HepG2 (cell line): ENCODE measurements around the gene GAPDH. TPM values are rescaled to one million over a fixed set of nuclear protein-coding genes. Genes with fewer than 3 reads are reported as not detected.
A peak's percentile ranks its signal among the peaks of the same experiment; 100 is the strongest.

Experiments
- ARNT ChIP-seq: fragments of 450-650 bp; IDR thresholded peaks from 2 replicates; pipeline ENCODE4 v1.6.1; 2017
- PTBP1 ChIP-seq: fragments of 200-400 bp; formaldehyde crosslinking; IDR thresholded peaks from 2 replicates; pipeline ENCODE4 v1.6.1; 2018; ENCODE audit warnings: low read length, low read depth; ENCODE audit not compliant: poor library complexity, severe bottlenecking
- SALL2 ChIP-seq: sonication (generic); formaldehyde crosslinking; IDR thresholded peaks from 2 replicates; pipeline ENCODE4 v1.8.1; 2023; ENCODE audit warnings: mild to moderate bottlenecking, missing genetic modification reagents, inconsistent platforms
- SATB2 ChIP-seq: sonication (generic); formaldehyde crosslinking; IDR thresholded peaks from 2 replicates; pipeline ENCODE4 v1.5.0; 2020; ENCODE audit warnings: missing genetic modification reagents
- SNAI1 ChIP-seq: sonication (generic); formaldehyde crosslinking; IDR thresholded peaks from 2 replicates; pipeline ENCODE4 v1.5.0; 2020; ENCODE audit warnings: mild to moderate bottlenecking, missing genetic modification reagents, borderline replicate concordance
- ZBTB7A ChIP-seq: sonication (generic); formaldehyde crosslinking; IDR thresholded peaks from 2 replicates; pipeline ENCODE4 v1.8.0; 2022; ENCODE audit warnings: mild to moderate bottlenecking, missing genetic modification reagents
- ZEB1 ChIP-seq: IDR thresholded peaks from 2 replicates; pipeline ENCODE4 v1.6.1; 2012; ENCODE audit warnings: mild to moderate bottlenecking, low read depth, inconsistent platforms; ENCODE audit not compliant: insufficient replicate concordance
- ZNF101 ChIP-seq: sonication (generic); formaldehyde crosslinking; IDR thresholded peaks from 2 replicates; pipeline ENCODE4 v1.4.0; 2020; ENCODE audit warnings: mild to moderate bottlenecking, low read depth, missing genetic modification reagents, borderline replicate concordance
- ZNF281 ChIP-seq: sonication (generic); formaldehyde crosslinking; IDR thresholded peaks from 2 replicates; pipeline ENCODE4 v1.4.0; 2020; ENCODE audit warnings: missing genetic modification reagents, borderline replicate concordance
- ZNF605 ChIP-seq: sonication (generic); formaldehyde crosslinking; IDR thresholded peaks from 2 replicates; pipeline ENCODE4 v1.8.0; 2022; ENCODE audit warnings: mild to moderate bottlenecking, missing genetic modification reagents
- ZNF607 ChIP-seq: sonication (generic); formaldehyde crosslinking; IDR thresholded peaks from 2 replicates; pipeline ENCODE4 v1.5.1; 2020; ENCODE audit warnings: missing genetic modification reagents, mild to moderate bottlenecking, borderline replicate concordance
- ZNF616 ChIP-seq: sonication (generic); formaldehyde crosslinking; IDR thresholded peaks from 2 replicates; pipeline ENCODE4 v1.5.0; 2020; ENCODE audit warnings: low read depth, mild to moderate bottlenecking, missing genetic modification reagents
- polyA plus RNA-seq, 8 experiments: library from polyadenylated mRNA; depleted of rRNA in 3 of 8; stranded (reverse) in 7 of 8; unstranded in 1 of 8; fragments of >200 nt; fragmentation: Illumina TruSeq in 4 of 8; extraction: Trizol in 4 of 8; gene quantifications; 2 replicates each; pipeline versions ENCODE4 v1.2.1 to v1.2.3, GENCODE V29; 2011 to 2016; ENCODE audit warnings: low read depth in 4 of 8, missing spikeins in 1 of 8, mixed read lengths in 1 of 8; ENCODE audit not compliant: insufficient read depth in 1 of 8
- total RNA-seq, 5 experiments: library from RNA; depleted of rRNA; stranded (reverse); fragments of >200 nt; fragmentation: Illumina TruSeq; extraction: Trizol; gene quantifications; 2 replicates each; pipeline ENCODE4 v1.2.3, GENCODE V29; 2016; ENCODE audit warnings: low read depth in 1 of 5
- TF ChIP-seq, protein P1 (sequence below): sonication (generic); formaldehyde crosslinking; IDR thresholded peaks from 2 replicates; pipeline ENCODE4 v1.4.0; 2020; ENCODE audit warnings: missing genetic modification reagents, borderline replicate concordance
- TF ChIP-seq, protein P2 (sequence below): IDR thresholded peaks from 2 replicates; pipeline ENCODE4 v1.4.0; 2020; ENCODE audit warnings: mild to moderate bottlenecking, missing genetic modification reagents

GAPDH gene
- total and polyA plus RNA-seq, 2 of the 13 experiments (the other 11 are each of a cell fraction or from before 2014, with no cell fraction given): 3,038 to 12,722 TPM

- TF ChIP-seq, protein P1, sequence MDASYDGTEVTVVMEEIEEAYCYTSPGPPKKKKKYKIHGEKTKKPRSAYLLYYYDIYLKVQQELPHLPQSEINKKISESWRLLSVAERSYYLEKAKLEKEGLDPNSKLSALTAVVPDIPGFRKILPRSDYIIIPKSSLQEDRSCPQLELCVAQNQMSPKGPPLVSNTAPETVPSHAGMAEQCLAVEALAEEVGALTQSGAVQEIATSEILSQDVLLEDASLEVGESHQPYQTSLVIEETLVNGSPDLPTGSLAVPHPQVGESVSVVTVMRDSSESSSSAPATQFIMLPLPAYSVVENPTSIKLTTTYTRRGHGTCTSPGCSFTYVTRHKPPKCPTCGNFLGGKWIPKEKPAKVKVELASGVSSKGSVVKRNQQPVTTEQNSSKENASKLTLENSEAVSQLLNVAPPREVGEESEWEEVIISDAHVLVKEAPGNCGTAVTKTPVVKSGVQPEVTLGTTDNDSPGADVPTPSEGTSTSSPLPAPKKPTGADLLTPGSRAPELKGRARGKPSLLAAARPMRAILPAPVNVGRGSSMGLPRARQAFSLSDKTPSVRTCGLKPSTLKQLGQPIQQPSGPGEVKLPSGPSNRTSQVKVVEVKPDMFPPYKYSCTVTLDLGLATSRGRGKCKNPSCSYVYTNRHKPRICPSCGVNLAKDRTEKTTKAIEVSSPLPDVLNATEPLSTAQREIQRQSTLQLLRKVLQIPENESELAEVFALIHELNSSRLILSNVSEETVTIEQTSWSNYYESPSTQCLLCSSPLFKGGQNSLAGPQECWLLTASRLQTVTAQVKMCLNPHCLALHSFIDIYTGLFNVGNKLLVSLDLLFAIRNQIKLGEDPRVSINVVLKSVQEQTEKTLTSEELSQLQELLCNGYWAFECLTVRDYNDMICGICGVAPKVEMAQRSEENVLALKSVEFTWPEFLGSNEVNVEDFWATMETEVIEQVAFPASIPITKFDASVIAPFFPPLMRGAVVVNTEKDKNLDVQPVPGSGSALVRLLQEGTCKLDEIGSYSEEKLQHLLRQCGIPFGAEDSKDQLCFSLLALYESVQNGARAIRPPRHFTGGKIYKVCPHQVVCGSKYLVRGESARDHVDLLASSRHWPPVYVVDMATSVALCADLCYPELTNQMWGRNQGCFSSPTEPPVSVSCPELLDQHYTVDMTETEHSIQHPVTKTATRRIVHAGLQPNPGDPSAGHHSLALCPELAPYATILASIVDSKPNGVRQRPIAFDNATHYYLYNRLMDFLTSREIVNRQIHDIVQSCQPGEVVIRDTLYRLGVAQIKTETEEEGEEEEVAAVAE (CRISPR knock-in tag): no peak
- TF ChIP-seq ZNF281 (CRISPR knock-in tag) (peak; percentile 88), SALL2 (CRISPR knock-in tag) (no peak), SATB2 (CRISPR knock-in tag) (no peak), ZBTB7A (no peak; the same call in 1 of the 2 replicates), PTBP1 (no peak), ZEB1 (peak; percentile 56), ZNF101 (CRISPR knock-in tag) (no peak), ZNF607 (CRISPR knock-in tag) (no peak), ZNF605 (no peak), ARNT (no peak), SNAI1 (CRISPR knock-in tag) (no peak), ZNF616 (CRISPR knock-in tag) (no peak)
- TF ChIP-seq, protein P2, sequence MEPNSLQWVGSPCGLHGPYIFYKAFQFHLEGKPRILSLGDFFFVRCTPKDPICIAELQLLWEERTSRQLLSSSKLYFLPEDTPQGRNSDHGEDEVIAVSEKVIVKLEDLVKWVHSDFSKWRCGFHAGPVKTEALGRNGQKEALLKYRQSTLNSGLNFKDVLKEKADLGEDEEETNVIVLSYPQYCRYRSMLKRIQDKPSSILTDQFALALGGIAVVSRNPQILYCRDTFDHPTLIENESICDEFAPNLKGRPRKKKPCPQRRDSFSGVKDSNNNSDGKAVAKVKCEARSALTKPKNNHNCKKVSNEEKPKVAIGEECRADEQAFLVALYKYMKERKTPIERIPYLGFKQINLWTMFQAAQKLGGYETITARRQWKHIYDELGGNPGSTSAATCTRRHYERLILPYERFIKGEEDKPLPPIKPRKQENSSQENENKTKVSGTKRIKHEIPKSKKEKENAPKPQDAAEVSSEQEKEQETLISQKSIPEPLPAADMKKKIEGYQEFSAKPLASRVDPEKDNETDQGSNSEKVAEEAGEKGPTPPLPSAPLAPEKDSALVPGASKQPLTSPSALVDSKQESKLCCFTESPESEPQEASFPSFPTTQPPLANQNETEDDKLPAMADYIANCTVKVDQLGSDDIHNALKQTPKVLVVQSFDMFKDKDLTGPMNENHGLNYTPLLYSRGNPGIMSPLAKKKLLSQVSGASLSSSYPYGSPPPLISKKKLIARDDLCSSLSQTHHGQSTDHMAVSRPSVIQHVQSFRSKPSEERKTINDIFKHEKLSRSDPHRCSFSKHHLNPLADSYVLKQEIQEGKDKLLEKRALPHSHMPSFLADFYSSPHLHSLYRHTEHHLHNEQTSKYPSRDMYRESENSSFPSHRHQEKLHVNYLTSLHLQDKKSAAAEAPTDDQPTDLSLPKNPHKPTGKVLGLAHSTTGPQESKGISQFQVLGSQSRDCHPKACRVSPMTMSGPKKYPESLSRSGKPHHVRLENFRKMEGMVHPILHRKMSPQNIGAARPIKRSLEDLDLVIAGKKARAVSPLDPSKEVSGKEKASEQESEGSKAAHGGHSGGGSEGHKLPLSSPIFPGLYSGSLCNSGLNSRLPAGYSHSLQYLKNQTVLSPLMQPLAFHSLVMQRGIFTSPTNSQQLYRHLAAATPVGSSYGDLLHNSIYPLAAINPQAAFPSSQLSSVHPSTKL (CRISPR knock-in tag): no peak
Observed at GRCh38 chr12:6532051-6532926, 2.0 kb upstream of the GAPDH start (continued).
